AG10803 (cell line): ENCODE data around the gene IGSF22.
"Not testable (repeated sequence)": the region's sequence is repeated elsewhere in the genome, so short reads cannot be mapped to it uniquely, and the experiment has no call there.

Experiments used
- DNase-seq: peaks from one replicate; pipeline ENCODE4 v3.0.0; 2010; ENCODE audit warnings: low read depth
- H3K4me3 ChIP-seq: 2 replicates; pipeline ENCODE4 v1.5.1; 2011; ENCODE audit warnings: mild to moderate bottlenecking, low read length, control low read depth
- TF ChIP-seq, protein P1 (sequence below): conservative IDR thresholded peaks from 2 replicates; pipeline ENCODE4 v1.5.1; 2011; ENCODE audit warnings: mild to moderate bottlenecking, low read length, control low read depth, inconsistent platforms

IGSF22 gene

DNA sequence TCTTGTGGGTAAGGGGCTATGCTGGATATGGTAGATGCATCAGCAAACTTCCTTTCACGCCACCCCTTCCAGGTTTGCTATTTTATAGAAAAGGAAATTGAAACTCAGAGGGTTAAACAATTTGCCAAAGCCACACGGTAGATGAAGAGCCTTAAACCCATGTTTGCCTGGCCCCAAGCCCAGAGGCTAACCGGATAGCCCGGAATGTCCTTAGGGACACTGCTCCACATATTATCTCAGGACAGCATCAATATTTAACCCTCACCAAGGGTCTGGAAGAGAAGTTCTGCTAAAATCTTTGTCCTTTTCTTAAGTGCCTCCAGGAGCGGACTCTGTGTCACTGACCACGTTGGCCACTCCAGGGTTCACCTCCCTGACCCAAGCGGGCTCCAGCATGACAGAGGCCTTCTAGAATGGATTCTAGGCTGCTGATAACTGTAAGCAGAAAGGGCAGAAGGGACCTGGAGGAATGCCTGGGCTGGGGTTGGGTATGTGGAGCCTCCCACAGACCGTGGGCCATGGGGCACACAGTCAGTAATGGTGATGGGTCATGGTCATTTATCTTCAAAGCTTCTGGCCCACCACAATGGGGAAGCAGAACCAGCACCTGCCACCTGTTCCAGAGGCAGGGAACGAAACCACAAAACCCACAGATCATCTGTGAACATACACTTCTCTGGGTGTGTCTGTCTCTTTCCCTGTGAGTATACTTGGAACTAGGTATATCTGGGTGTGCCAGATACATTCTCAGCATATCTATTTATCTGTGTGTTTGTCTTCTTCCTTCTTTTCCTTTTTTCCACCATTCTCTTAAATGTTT, 32.8 kb downstream of the IGSF22 start:
- TF ChIP-seq, protein P1, sequence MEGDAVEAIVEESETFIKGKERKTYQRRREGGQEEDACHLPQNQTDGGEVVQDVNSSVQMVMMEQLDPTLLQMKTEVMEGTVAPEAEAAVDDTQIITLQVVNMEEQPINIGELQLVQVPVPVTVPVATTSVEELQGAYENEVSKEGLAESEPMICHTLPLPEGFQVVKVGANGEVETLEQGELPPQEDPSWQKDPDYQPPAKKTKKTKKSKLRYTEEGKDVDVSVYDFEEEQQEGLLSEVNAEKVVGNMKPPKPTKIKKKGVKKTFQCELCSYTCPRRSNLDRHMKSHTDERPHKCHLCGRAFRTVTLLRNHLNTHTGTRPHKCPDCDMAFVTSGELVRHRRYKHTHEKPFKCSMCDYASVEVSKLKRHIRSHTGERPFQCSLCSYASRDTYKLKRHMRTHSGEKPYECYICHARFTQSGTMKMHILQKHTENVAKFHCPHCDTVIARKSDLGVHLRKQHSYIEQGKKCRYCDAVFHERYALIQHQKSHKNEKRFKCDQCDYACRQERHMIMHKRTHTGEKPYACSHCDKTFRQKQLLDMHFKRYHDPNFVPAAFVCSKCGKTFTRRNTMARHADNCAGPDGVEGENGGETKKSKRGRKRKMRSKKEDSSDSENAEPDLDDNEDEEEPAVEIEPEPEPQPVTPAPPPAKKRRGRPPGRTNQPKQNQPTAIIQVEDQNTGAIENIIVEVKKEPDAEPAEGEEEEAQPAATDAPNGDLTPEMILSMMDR, result no peak
- no peak overlapping the region for H3K4me3 ChIP-seq
- DNase-seq, result no peak

DNA sequence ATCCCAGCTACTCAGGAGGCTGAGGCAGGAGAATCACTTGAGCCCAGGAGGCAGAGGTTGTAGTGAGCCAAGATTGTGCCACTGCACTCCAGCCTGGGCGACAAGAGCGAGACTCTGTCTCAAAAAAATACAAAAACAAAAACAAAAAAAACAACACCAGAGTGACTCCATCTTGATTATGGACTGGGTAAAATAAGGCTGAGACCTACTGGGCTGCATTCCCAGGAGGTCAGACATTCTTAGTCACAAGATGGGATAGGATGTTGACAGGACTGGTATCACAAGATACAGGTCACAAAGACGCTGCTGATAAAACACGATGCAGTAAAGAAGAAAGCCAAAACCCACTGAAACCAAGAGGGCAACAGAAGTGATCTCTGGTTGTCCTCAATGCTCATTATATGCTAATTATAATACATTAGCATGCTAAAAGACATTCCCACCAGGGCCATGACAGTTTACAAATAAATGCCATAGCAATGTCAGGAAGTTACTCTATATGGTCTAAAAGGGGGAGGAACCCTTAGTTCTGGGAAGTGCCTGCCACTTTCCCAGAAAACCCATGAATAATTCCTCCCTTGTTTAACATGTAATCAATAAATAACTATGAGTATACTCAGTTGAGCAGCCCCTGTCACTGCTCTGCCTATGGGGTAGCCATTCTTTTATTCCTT, 34.4 kb downstream of the IGSF22 start:
- H3K4me3 ChIP-seq, DNase-seq: not testable (repeated sequence)

DNA sequence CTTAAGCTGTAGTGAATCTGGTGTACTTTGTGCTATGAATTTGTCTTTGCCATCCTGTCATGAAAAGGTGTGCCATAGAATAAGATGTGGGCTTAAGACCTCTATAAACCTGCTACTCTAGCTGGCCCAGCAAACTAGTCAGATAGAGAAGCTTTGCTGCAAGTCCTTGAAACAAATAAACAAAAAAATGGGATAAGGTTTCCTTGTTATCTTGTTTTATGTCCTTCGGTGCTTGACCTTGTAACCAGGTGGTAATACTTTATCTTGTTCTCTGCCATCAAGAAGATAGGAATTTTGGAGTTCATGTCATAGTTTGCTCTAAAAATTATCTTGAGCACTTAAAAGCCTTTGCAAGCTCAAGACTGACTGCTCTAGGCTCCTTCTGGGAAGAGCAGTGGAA, 41.7 kb downstream of the IGSF22 start:
- DNase-seq, result no peak
- TF ChIP-seq, protein P1, result no peak
- no peak overlapping the region for H3K4me3 ChIP-seq

DNA sequence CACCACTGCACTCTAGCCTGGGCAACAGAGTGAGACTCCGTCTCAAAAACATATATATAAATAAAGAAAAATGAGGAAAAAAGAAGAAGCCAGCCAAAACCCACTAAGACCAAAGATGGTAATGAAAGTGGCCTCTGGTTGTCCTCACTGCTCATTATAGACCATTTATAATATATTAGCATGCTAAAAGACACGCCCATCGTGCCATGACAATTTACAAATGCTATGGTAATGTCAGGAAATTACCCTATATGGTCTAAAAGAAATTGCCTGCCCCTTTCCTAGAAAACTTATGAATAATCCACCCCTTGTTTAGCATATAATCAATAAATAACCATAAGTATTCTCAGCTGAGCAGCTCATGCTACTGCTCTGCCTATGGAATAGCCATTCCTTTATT, 43.5 kb downstream of the IGSF22 start:
- no peak overlapping the region for H3K4me3 ChIP-seq
- TF ChIP-seq, protein P1, result no peak
- no peak for DNase-seq

DNA sequence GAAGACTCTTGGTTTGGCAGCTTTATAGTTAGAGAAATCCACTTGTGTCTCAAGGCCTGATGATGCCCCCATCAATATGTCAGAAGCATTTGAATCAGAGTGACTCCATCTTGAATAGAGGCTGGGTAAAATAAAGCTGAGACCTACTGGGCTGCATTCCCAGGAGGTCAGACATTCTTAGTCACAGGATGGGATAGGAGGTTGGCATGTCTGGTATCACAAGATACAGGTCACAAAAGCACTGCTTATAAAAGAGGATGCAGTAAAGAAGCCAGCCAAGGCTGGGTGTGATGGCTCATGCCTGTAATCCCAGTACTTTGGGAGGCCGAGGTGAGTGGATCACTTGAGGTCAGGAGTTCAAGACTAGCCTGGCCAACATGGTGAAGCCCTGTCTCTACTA, 44.0 kb downstream of the IGSF22 start:
- not testable (repeated sequence) for H3K4me3 ChIP-seq, DNase-seq

DNA sequence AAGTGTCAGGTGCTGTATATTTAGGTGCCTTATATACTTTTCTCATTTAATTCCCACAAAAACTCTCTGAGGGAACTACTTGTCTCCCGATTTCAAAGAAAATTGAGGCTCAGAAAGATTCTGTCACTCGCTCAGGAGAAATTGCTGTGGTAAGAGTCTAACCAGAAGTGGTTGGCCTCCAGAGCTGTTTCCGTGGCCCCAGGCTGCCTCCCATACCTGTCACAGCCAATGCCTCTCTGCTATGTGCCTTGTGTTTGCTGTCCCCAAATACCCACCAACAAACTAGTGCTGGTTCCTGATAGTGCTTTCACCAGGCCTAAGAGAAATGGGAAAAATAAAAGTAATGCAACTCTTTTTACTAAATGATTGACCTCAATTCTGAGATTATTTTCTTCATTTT, 48.4 kb downstream of the IGSF22 start:
- H3K4me3 ChIP-seq, result no peak overlapping the region
- no peak for DNase-seq
- TF ChIP-seq, protein P1, result no peak

DNA sequence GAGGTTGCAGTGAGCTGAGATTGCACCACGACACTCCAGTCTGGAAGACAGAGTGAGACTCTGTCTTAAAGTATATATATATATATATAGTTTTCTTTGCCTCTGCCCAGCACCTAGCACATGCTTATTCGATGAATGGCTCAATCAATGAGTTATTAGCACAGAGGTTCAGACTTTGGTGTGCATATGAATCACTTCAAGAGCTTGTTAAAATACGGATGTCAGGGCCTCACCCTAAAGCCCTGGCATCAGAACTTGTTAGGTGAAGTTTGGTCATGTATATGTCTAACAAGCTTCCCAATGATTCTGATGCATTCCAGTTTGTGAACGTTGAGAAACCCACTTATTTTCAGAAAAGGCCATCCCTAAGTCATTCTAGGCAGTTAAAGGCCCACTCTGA, 49.2 kb downstream of the IGSF22 start:
- DNase-seq, result no peak
- TF ChIP-seq, protein P1, result no peak
- H3K4me3 ChIP-seq, result no peak overlapping the region

DNA sequence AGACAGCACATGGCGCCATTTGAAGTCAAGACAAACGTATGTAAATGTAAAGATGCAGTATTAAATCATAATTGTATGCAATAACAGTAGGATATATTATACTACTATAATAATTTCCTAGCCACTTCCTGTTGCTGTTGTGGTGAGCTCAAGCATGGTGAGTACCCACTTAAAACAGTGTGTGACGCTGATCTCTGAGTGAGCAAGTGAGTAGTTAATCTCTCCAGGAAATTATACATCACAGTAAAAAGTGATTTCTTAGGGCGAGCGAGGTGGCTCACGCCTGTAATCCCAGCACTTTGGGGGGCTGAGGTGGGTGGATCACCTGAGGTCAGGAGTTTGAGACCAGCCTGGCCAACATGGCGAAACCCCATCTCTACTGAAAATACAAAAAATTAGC, 53.8 kb downstream of the IGSF22 start:
- not testable (repeated sequence) for H3K4me3 ChIP-seq, DNase-seq
